Measurements from ENCODE around the gene SCMH1. TPM values are rescaled to one million over a fixed set of nuclear protein-coding genes. Genes with fewer than 3 reads are reported as not detected.
A peak's percentile ranks its signal among the peaks of the same experiment; 100 is the strongest.

The SCMH1 gene
- total RNA-seq, 1 experiment from 2014 or later: 16.5 TPM

DNA sequence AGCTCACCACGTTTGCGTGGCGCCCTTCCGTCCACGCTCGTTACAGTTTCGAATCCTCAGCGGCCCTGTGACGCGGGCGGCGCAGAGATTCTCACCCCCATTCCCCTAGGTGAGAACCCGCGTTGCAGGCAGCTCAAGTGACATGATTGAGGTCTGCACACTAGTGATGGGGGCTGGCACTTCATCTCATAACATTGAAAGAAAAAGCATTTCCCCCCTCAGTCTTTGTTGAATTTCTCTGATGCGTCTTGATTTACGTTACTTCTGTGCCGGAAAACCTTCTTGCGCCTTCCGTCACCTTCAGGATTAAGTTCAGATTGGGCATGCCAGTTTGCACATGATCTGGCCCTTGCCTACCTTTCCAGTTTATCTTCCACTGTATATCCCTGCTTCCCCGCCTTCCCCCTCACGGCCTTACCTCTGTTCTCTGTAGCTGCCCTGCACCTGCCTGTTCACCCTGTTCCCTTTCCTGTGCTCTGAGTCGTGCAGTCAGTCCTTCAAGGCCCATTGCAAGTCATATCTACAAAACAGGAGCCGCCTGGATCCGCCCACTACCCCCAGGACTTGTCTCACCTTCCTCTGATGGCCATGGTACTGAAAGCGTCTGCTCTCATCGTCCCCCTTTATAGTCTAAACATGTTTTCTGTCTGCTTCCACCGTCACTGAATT lies 261.5 kb downstream of the SCMH1 start:
- Histone ChIP-seq H4K91ac (ENCODE audit: insufficient read length, low read depth, low read length) (no peak overlapping the region), H3K9me3 (ENCODE audit: control insufficient read depth, low read depth, low read length) (no peaks in the 10 kb centered on the region), H2BK15ac (ENCODE audit: low read depth, low read length) (no peak overlapping the region), H3K23me2 (ENCODE audit: insufficient read length, low read depth, low read length, poor library complexity, severe bottlenecking) (peaks cover 7% of the 10 kb centered on the region), H2AK5ac (ENCODE audit: insufficient read length, low read length) (no peak overlapping the region), H2BK120ac (ENCODE audit: low read depth, low read length, poor library complexity, severe bottlenecking) (no peak overlapping the region), H2BK20ac (ENCODE audit: low read depth, low read length, poor library complexity, severe bottlenecking) (no peak overlapping the region), H3K9ac (ENCODE audit: extremely low read depth, insufficient read length, low read length) (peak overlapping the region; percentile 81), H3K23ac (ENCODE audit: insufficient read length, low read depth, low read length) (no peak overlapping the region), H3K79me1 (ENCODE audit: insufficient read depth, low read depth, low read length, poor library complexity, severe bottlenecking) (no peaks in the 10 kb centered on the region), H4K8ac (replicated peaks; ENCODE audit: insufficient read length, low read depth, low read length) (no peak overlapping the region), H3K79me2 (ENCODE audit: insufficient read depth, low read length) (peaks cover 20% of the 10 kb centered on the region; the same call in 1 of the 2 replicates), H2AFZ (ENCODE audit: low read length) (no peak overlapping the region), H3K14ac (ENCODE audit: insufficient read depth, low read length) (peak overlapping the region; percentile 90), H4K20me1 (ENCODE audit: control insufficient read depth, insufficient read depth, insufficient read length) (no peaks in the 10 kb centered on the region), H3K4ac (ENCODE audit: low read depth, low read length) (no peak overlapping the region), H3K27ac (ENCODE audit: insufficient read length, low read depth, low read length) (no peak overlapping the region), H2BK5ac (ENCODE audit: insufficient read length, low read length) (no peak overlapping the region), H3K4me2 (ENCODE audit: insufficient read depth, insufficient read length, low read length) (peak overlapping the region; percentile 98), H4K5ac (ENCODE audit: insufficient read length, low read depth, low read length) (no peak overlapping the region), H3K56ac (ENCODE audit: insufficient read length, low read depth, low read length) (no peak overlapping the region), H3K4me1 (ENCODE audit: insufficient read depth, low read length) (peaks cover 6% of the 10 kb centered on the region), H3K27me3 (ENCODE audit: insufficient read depth, low read length) (no peaks in the 10 kb centered on the region), H2BK12ac (ENCODE audit: insufficient read length, low read depth, low read length) (no peak overlapping the region), H3T11ph (ENCODE audit: low read length) (no peak overlapping the region), H3K18ac (ENCODE audit: insufficient read length, low read depth, low read length) (peak overlapping the region; percentile 69)
- H3K36me3 Mint-ChIP-seq (ENCODE audit: insufficient read depth in 1 of 3, low read depth in 3 of 3): peaks cover 18 to 30% (median 26%) of the 10 kb centered on the region in 3 experiments; a peak in 6 of 7 replicates
- H3K27me3 Mint-ChIP-seq (ENCODE audit: low read depth): no peaks in the 10 kb centered on the region
- TF ChIP-seq, protein P1, sequence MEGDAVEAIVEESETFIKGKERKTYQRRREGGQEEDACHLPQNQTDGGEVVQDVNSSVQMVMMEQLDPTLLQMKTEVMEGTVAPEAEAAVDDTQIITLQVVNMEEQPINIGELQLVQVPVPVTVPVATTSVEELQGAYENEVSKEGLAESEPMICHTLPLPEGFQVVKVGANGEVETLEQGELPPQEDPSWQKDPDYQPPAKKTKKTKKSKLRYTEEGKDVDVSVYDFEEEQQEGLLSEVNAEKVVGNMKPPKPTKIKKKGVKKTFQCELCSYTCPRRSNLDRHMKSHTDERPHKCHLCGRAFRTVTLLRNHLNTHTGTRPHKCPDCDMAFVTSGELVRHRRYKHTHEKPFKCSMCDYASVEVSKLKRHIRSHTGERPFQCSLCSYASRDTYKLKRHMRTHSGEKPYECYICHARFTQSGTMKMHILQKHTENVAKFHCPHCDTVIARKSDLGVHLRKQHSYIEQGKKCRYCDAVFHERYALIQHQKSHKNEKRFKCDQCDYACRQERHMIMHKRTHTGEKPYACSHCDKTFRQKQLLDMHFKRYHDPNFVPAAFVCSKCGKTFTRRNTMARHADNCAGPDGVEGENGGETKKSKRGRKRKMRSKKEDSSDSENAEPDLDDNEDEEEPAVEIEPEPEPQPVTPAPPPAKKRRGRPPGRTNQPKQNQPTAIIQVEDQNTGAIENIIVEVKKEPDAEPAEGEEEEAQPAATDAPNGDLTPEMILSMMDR (conservative IDR thresholded peaks at IDR 0.05): no peak
- WGBS (ENCODE audit: extremely low coverage, insufficient read length, low lambda C conversion rate): no CpG with 5 or more reads among the region's 27 CpGs
- H3K4me3 Mint-ChIP-seq: peak overlapping the region; percentile 79 to 85
- peak overlapping the region; percentile 34 to 86 (median 36); a peak in 6 of 7 replicates for H3K27ac Mint-ChIP-seq
- no peaks in the 10 kb centered on the region for H3K9me3 Mint-ChIP-seq
- DNase-seq: peak; percentile 45
- peaks cover 18 to 24% of the 10 kb centered on the region in 2 experiments for H3K4me1 Mint-ChIP-seq

Measured in H9 (cell line).